ENCODE measurements around the gene ZFX.

GRCh38 chrX:24173115-24173847, 23.8 kb downstream of the ZFX start:
- TF ChIP-seq CTCF (IDR thresholded peaks at IDR 0.05): peak; percentile 7
- TF ChIP-seq EZH2 (IDR thresholded peaks at IDR 0.05): no peak
- no peak for TF ChIP-seq EZH2phosphoT487 (IDR thresholded peaks at IDR 0.05)

Measured in neural progenitor cell (in vitro differentiated cells).